H1 (cell line): ENCODE results near the gene CCDC102A. TPM values are rescaled to one million over a fixed set of nuclear protein-coding genes. Genes with fewer than 3 reads are reported as not detected.
"Not testable (repeated sequence)": the region's sequence is repeated elsewhere in the genome, so short reads cannot be mapped to it uniquely, and the experiment has no call there.

Experiments
- CTCF ChIA-PET: fragments of 300-600 bp; sonication (Branson Sonifier 250); formaldehyde crosslinking; loops from one replicate; lab custom pipeline; 2021; ENCODE audit not compliant: partially characterized antibody; lab: Charles Lee
- POLR2A ChIA-PET: fragments of 300-600 bp; sonication (Branson Sonifier 250); formaldehyde crosslinking; loops from one replicate; lab custom pipeline; 2021; ENCODE audit warnings: inconsistent platforms; ENCODE audit not compliant: partially characterized antibody; lab: Charles Lee
- DNase-seq, 2 experiments: peaks; one replicate each; pipeline versions ENCODE4 v3.0.0 to v3.0.0-alpha.2; 2010 to 2022; ENCODE audit warnings: low spot score in 2 of 2, low read depth in 1 of 2, mixed read lengths in 1 of 2
- FAIRE-seq: peaks from 2 replicates; lab custom pipeline; 2011; peaks lifted over from hg19 to GRCh38; lab: Jason Lieb, UNC
- H2AFZ ChIP-seq: 2 replicates; pipeline ENCODE4 v1.8.1; 2012; ENCODE audit warnings: low read length, inconsistent platforms
- H2AK5ac ChIP-seq: 2 replicates; pipeline ENCODE4 v1.6.1; 2013; ENCODE audit warnings: low read depth, low read length
- H2BK120ac ChIP-seq: replicated peaks from 2 replicates; pipeline ENCODE3; 2013; ENCODE audit warnings: low read depth, low read length, inconsistent platforms
- H2BK12ac ChIP-seq: 2 replicates; pipeline ENCODE4 v1.6.1; 2013; ENCODE audit warnings: low read depth, low read length
- H2BK15ac ChIP-seq: 2 replicates; pipeline ENCODE4 v1.6.1; 2013; ENCODE audit warnings: low read length
- H2BK20ac ChIP-seq: 2 replicates; pipeline ENCODE4 v1.6.1; 2013; ENCODE audit warnings: low read length
- H2BK5ac ChIP-seq: 2 replicates; pipeline ENCODE4 v1.6.1; 2013; ENCODE audit warnings: low read depth, low read length
- H3K14ac ChIP-seq: 2 replicates; pipeline ENCODE4 v1.6.1; 2013; ENCODE audit warnings: inconsistent platforms; ENCODE audit not compliant: insufficient read length
- H3K18ac ChIP-seq: 2 replicates; pipeline ENCODE4 v1.6.1; 2013; ENCODE audit warnings: low read length; ENCODE audit errors: extremely low read depth
- H3K23ac ChIP-seq: 2 replicates; pipeline ENCODE4 v1.6.1; 2013; ENCODE audit warnings: inconsistent platforms; ENCODE audit not compliant: insufficient read length
- H3K23me2 ChIP-seq: 2 replicates; pipeline ENCODE4 v1.6.1; 2013; ENCODE audit warnings: low read depth, low read length
- H3K27ac ChIP-seq: 2 replicates; pipeline ENCODE4 v1.6.1; 2011; ENCODE audit warnings: low read depth, low read length, inconsistent platforms
- H3K27me3 ChIP-seq, 4 experiments: replicated peaks in 1 of 4; 1 replicate in 1 of 4; 2 replicates in 3 of 4; pipeline versions ENCODE4 v1.6.1 to v1.8.1; 2011 to 2013; ENCODE audit warnings: low read length in 3 of 4, mild to moderate bottlenecking in 3 of 4, inconsistent platforms in 2 of 4, mixed read lengths in 2 of 4, moderate library complexity in 1 of 4; ENCODE audit not compliant: control insufficient read depth in 3 of 4, insufficient read depth in 3 of 4; ENCODE audit errors: extremely low read depth in 1 of 4
- H3K36me3 ChIP-seq, 4 experiments: 2 replicates each; pipeline versions ENCODE4 v1.6.1 to v1.8.1; 2011 to 2013; ENCODE audit warnings: mild to moderate bottlenecking in 4 of 4, low read length in 3 of 4, moderate library complexity in 2 of 4, control low read depth in 1 of 4, inconsistent platforms in 1 of 4; ENCODE audit not compliant: insufficient read depth in 4 of 4, control insufficient read depth in 2 of 4
- H3K4ac ChIP-seq: replicated peaks from 2 replicates; pipeline ENCODE3; 2013; ENCODE audit warnings: low read length, low read depth, mixed read lengths, inconsistent platforms; ENCODE audit not compliant: insufficient read length
- H3K4me1 ChIP-seq, 4 experiments: replicated peaks in 1 of 4; 1 replicate in 1 of 4; 2 replicates in 3 of 4; pipeline versions ENCODE4 v1.6.1 to v1.8.1; 2011 to 2013; ENCODE audit warnings: low read length in 3 of 4, inconsistent platforms in 2 of 4, mixed read lengths in 1 of 4; ENCODE audit not compliant: insufficient read depth in 4 of 4, control insufficient read depth in 3 of 4
- H3K4me2 ChIP-seq, 2 experiments: 2 replicates each; pipeline versions ENCODE4 v1.6.1 to v1.8.1; 2011 to 2013; ENCODE audit warnings: low read depth in 2 of 2, low read length in 2 of 2, control low read depth in 1 of 2, inconsistent platforms in 1 of 2, mild to moderate bottlenecking in 1 of 2; ENCODE audit not compliant: insufficient read depth in 1 of 2
- H3K4me3 ChIP-seq, 4 experiments: fragments of 200-600, 300-600 bp in 1 of 4; sonication (generic), shearing (Covaris generic), sonication (Bioruptor Twin) in 1 of 4; 2 replicates each; pipeline versions ENCODE4 v1.5.1 to v1.8.1; 2011 to 2016; ENCODE audit warnings: low read length in 4 of 4, low read depth in 3 of 4, control low read depth in 2 of 4, inconsistent platforms in 2 of 4, mild to moderate bottlenecking in 2 of 4, mixed read lengths in 1 of 4, moderate library complexity in 1 of 4; ENCODE audit not compliant: insufficient read depth in 2 of 4; ENCODE audit errors: extremely low read depth in 1 of 4
- H3K56ac ChIP-seq: replicated peaks from 2 replicates; pipeline ENCODE3; 2013; ENCODE audit warnings: low read depth, mild to moderate bottlenecking, mixed read lengths, low read length, inconsistent platforms; ENCODE audit not compliant: insufficient read length
- H3K79me1 ChIP-seq: 2 replicates; pipeline ENCODE4 v1.6.1; 2013; ENCODE audit warnings: low read depth, low read length, control low read depth
- H3K79me2 ChIP-seq, 2 experiments: 2 replicates each; pipeline versions ENCODE4 v1.6.1 to v1.8.1; 2012 to 2013; ENCODE audit warnings: low read length in 2 of 2, mild to moderate bottlenecking in 2 of 2, inconsistent platforms in 1 of 2; ENCODE audit not compliant: insufficient read depth in 2 of 2, control insufficient read depth in 1 of 2
- H3K9ac ChIP-seq, 4 experiments: replicated peaks in 1 of 4; 1 replicate in 1 of 4; 2 replicates in 3 of 4; pipeline versions ENCODE4 v1.6.1 to v1.8.1; 2011 to 2013; ENCODE audit warnings: low read depth in 3 of 4, low read length in 3 of 4, control low read depth in 2 of 4, mild to moderate bottlenecking in 2 of 4, moderate library complexity in 2 of 4, inconsistent platforms in 1 of 4; ENCODE audit errors: extremely low read depth in 1 of 4
- H3K9me3 ChIP-seq, 2 experiments: 2 replicates each; pipeline versions ENCODE4 v1.6.1 to v1.8.1; 2012 to 2013; ENCODE audit warnings: mild to moderate bottlenecking in 2 of 2, moderate library complexity in 2 of 2, control low read depth in 1 of 2, inconsistent platforms in 1 of 2, low read depth in 1 of 2, low read length in 1 of 2, mixed read lengths in 1 of 2; ENCODE audit not compliant: insufficient read depth in 2 of 2
- H4K20me1 ChIP-seq, 2 experiments: replicated peaks in 1 of 2; 2 replicates each; pipeline versions ENCODE3 to v1.8.1; 2011 to 2013; ENCODE audit warnings: inconsistent platforms in 2 of 2, low read length in 2 of 2, mild to moderate bottlenecking in 1 of 2; ENCODE audit not compliant: insufficient read depth in 2 of 2, control insufficient read depth in 1 of 2
- H4K5ac ChIP-seq: 2 replicates; pipeline ENCODE4 v1.6.1; 2013; ENCODE audit warnings: low read length, low read depth, mixed read lengths, inconsistent platforms; ENCODE audit not compliant: insufficient read length
- H4K8ac ChIP-seq: 2 replicates; pipeline ENCODE4 v1.8.0; 2013; ENCODE audit warnings: mild to moderate bottlenecking, moderate library complexity, low read length, inconsistent platforms; ENCODE audit not compliant: insufficient read depth; ENCODE audit errors: extremely low read depth
- H4K91ac ChIP-seq: replicated peaks from 2 replicates; pipeline ENCODE3; 2013; ENCODE audit warnings: low read length, mixed read lengths, inconsistent platforms; ENCODE audit not compliant: insufficient read length
- CHD2 ChIP-seq: IDR thresholded peaks from 2 replicates; pipeline ENCODE4 v1.6.1; 2012; ENCODE audit warnings: low read length, improper control_type of control experiment
- GABPA ChIP-seq: IDR thresholded peaks from 2 replicates; pipeline ENCODE4 v1.6.1; 2011; ENCODE audit warnings: mild to moderate bottlenecking, low read length, moderate library complexity, borderline replicate concordance; ENCODE audit not compliant: insufficient read depth
- JUND ChIP-seq: IDR thresholded peaks from 2 replicates; pipeline ENCODE4 v1.6.1; 2011; ENCODE audit warnings: mild to moderate bottlenecking, improper control_type of control experiment, low read length
- SP2 ChIP-seq: IDR thresholded peaks from 2 replicates; pipeline ENCODE4 v1.6.1; 2012; ENCODE audit warnings: mild to moderate bottlenecking, low read length, inconsistent platforms
- WGBS, 2 experiments: shearing (Covaris generic) in 1 of 2; methylation state at CpG; one replicate each; pipeline versions ENCODE4 v1.1.6 to v1.1.7; 2013 to 2015; ENCODE audit warnings: low lambda C conversion rate in 2 of 2, mixed read lengths in 2 of 2, inconsistent platforms in 1 of 2, low coverage in 1 of 2, missing lambda C conversion rate in 1 of 2; ENCODE audit not compliant: insufficient replicate concordance in 2 of 2, insufficient coverage in 1 of 2, insufficient read length in 1 of 2; ENCODE audit errors: extremely low coverage in 1 of 2, missing lambda C conversion rate in 1 of 2; 5-methylcytosine and 5-hydroxymethylcytosine counted together
- polyA plus RNA-seq, 7 experiments: library from polyadenylated mRNA; depleted of rRNA in 3 of 7; stranded (reverse) in 5 of 7; unstranded in 2 of 7; fragments of >200 nt in 5 of 7; fragments of 200-250 nt in 2 of 7; gene quantifications; 1 replicate in 5 of 7; 2 replicates in 1 of 7; 4 replicates in 1 of 7; pipeline versions ENCODE4 v1.2.1 to v1.2.3, GENCODE V29; 2011 to 2013; ENCODE audit warnings: missing spikeins in 2 of 7, mixed read lengths in 2 of 7
- total RNA-seq: library from RNA; stranded (reverse); fragmentation: NEBNext Ultra II Directional; extraction: Animal tissue kit (Norgen Biotek cat#: 25700); gene quantifications from 2 replicates; pipeline ENCODE4 v1.2.1, GENCODE V29; 2021

Gene CCDC102A
- total and polyA plus RNA-seq, 2 of the 8 experiments (the other 6 are each of a cell fraction or from before 2014, with no cell fraction given), result 4.0 to 7.5 TPM

- TF ChIP-seq SP2 (no peak), JUND (no peak), CHD2 (no peak), GABPA (no peak)
Measured at GRCh38 chr16:57548408-57548807, 12.0 kb upstream of the CCDC102A start (continued).

DNA sequence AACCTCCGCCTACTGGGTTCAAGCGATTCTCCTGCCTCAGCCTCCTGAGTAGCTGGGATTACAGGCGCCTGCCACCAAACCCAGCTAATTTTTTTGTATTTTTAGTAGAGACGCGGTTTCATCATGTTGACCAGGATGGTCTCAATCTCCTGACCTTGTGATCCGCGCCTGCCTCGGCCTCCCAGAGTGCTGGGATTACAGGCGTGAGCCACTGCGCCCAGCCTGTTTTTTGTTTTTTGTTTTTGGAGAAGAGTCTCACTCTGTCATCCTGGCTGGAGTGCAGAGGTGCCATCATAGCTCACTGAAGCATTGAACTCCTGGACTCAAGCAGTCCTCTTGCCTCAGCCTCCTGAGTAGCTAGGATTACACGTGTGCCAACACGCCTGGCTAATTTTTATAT lies 11.2 kb upstream of the CCDC102A start:
- H3K9ac ChIP-seq, H3K27me3 ChIP-seq, H3K79me2 ChIP-seq, H3K23ac ChIP-seq, H2BK120ac ChIP-seq, H4K91ac ChIP-seq, H3K4me3 ChIP-seq, H3K9me3 ChIP-seq, H3K27ac ChIP-seq, FAIRE-seq, H2AK5ac ChIP-seq, H2BK12ac ChIP-seq, H2BK15ac ChIP-seq, H3K56ac ChIP-seq, H2BK20ac ChIP-seq, H3K18ac ChIP-seq, H3K36me3 ChIP-seq, H3K79me1 ChIP-seq, H3K4ac ChIP-seq, H4K20me1 ChIP-seq, H4K5ac ChIP-seq, H2AFZ ChIP-seq, H3K4me2 ChIP-seq, H3K23me2 ChIP-seq, H4K8ac ChIP-seq, H2BK5ac ChIP-seq, H3K4me1 ChIP-seq, POLR2A ChIA-PET, H3K14ac ChIP-seq: not testable (repeated sequence)
- WGBS, 2 experiments, result 95% methylated on average over 11 of the region's 12 CpGs; no CpG with 5 or more reads in 1 of the 2 experiments
- CTCF ChIA-PET, result interaction anchor here (0.9 kb wide), 1 partner anchor 28 kb away, joined by 5 read pairs; no protein-coding TSS in a partner anchor
- DNase-seq, result peak in 1 of 2 experiments; percentile 20
